ENCODE measurements around the gene PRKD3.

PRKD3 gene

DNA sequence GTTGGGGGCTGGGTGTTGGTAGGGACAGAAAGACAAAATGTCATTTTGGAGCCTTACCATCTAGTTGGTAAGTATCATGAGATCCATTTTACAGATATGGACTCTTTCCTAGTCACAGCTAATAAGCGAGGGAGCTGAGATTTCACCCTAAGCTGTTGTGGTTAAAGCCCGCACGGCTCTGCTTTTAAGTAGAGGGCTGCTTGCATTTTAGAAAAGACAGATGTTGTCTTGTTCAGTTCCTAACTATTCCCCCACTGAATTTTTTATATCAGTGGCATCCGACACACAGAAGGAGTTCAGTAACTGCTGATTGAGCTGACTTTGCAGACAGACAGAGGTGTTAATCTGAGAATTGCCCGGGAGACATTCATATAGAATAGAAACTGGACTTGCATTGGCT is 23.5 kb upstream of the PRKD3 start:
- H3K9me3 ChIP-seq (ENCODE audit: low read length) = no peaks in the 10 kb centered on the region
- H3K27me3 ChIP-seq (ENCODE audit: insufficient read depth, low read length) = no peaks in the 10 kb centered on the region; the same call in 1 of the 2 replicates
- H2AFZ ChIP-seq (ENCODE audit: low read length) = no peak overlapping the region
- H3K27ac ChIP-seq (ENCODE audit: low read depth, low read length, poor library complexity, severe bottlenecking) = peak overlapping the region; percentile 79
- TF ChIP-seq EZH2 (IDR thresholded peaks at IDR 0.05; ENCODE audit: borderline replicate concordance, low read length) = no peak
- TF ChIP-seq, protein P1, sequence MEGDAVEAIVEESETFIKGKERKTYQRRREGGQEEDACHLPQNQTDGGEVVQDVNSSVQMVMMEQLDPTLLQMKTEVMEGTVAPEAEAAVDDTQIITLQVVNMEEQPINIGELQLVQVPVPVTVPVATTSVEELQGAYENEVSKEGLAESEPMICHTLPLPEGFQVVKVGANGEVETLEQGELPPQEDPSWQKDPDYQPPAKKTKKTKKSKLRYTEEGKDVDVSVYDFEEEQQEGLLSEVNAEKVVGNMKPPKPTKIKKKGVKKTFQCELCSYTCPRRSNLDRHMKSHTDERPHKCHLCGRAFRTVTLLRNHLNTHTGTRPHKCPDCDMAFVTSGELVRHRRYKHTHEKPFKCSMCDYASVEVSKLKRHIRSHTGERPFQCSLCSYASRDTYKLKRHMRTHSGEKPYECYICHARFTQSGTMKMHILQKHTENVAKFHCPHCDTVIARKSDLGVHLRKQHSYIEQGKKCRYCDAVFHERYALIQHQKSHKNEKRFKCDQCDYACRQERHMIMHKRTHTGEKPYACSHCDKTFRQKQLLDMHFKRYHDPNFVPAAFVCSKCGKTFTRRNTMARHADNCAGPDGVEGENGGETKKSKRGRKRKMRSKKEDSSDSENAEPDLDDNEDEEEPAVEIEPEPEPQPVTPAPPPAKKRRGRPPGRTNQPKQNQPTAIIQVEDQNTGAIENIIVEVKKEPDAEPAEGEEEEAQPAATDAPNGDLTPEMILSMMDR (IDR thresholded peaks at IDR 0.05; ENCODE audit: low read length) = no peak
- H4K20me1 ChIP-seq (ENCODE audit: insufficient read depth, low read length) = no peaks in the 10 kb centered on the region
- H3K9ac ChIP-seq (ENCODE audit: low read length) = no peak overlapping the region; the same call in 1 of the 2 replicates
- H3K79me2 ChIP-seq (ENCODE audit: insufficient read depth, low read length) = no peaks in the 10 kb centered on the region
- H3K4me3 ChIP-seq (ENCODE audit: low read depth, low read length, poor library complexity, severe bottlenecking) = no peak overlapping the region
- no peaks in the 10 kb centered on the region for H3F3A ChIP-seq (ENCODE audit: insufficient read depth, low read length)
- H3K4me2 ChIP-seq (ENCODE audit: low read length) = peak overlapping the region; percentile 9; the same call in 1 of the 2 replicates
- H3K4me1 ChIP-seq (ENCODE audit: insufficient read depth, low read length, severe bottlenecking) = peaks cover 79% of the 10 kb centered on the region
- no peaks in the 10 kb centered on the region; the same call in 1 of the 2 replicates for H3K36me3 ChIP-seq (ENCODE audit: insufficient read depth, low read length)
- no peaks in the 10 kb centered on the region for H3K9me2 ChIP-seq (ENCODE audit: low read depth, low read length)

DNA sequence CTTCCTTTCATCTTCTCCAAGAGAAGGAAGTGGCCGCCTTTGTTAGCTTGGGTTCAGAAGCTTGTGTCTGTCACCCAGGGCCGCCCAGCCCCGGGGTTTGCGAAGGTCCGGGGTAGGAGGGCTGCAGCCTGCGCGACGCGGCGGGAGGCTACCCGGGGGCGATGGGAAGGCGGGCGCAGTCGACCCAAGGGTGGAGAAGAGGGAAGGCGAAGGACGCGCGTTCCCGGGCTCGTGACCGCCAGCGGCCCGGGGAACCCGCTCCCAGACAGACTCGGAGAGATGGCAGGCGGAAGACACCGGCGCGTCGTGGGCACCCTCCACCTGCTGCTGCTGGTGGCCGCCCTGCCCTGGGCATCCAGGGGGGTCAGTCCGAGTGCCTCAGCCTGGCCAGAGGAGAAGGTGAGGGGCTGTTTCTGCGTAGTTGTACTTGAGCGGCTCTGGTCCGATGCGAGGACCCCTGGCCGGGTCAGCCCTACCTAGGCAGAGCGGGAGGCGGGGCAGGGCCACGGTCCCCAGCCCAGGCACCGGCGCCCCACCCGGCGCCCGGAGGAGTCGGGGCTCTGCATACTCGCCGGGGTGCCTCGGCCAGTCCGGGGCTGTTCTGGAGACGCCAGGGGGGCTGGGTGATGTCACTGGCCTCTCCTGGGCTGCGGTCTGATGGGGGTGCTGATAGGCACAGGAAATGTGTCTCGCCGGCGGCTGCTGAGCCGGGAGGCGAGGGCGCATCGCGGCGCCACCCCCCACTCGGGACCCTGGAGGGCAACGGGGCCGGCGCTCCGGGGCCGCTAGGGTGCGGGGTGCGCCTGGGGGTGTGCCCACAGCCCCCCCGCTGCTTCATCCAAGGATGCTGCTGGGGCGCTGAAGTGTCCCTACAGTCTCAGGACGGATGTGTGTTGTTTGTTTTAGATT is 20.1 kb upstream of the PRKD3 start, which contains the start of gene QPCT:
TSS of gene QPCT (plus strand) at position 178 of the 909 bp plus-strand sequence. CDS start at position 280, 102 bp downstream.
- H3K27ac ChIP-seq (ENCODE audit: low read depth, low read length, poor library complexity, severe bottlenecking) = peak within 1 kb of the TSS; percentile 46
- H3K79me2 ChIP-seq (ENCODE audit: insufficient read depth, low read length) = no peaks in the 10 kb centered on the region
- TF ChIP-seq EZH2 (IDR thresholded peaks at IDR 0.05; ENCODE audit: borderline replicate concordance, low read length) = no peak
- TF ChIP-seq, protein P1 (IDR thresholded peaks at IDR 0.05; ENCODE audit: low read length) = no peak
- H3K4me2 ChIP-seq (ENCODE audit: low read length) = peak within 1 kb of the TSS; percentile 76
- H3K4me1 ChIP-seq (ENCODE audit: insufficient read depth, low read length, severe bottlenecking) = peaks cover 63% of the 10 kb centered on the region
- H3F3A ChIP-seq (ENCODE audit: insufficient read depth, low read length) = no peaks in the 10 kb centered on the region
- no peaks in the 10 kb centered on the region for H4K20me1 ChIP-seq (ENCODE audit: insufficient read depth, low read length)
- H3K9me3 ChIP-seq (ENCODE audit: low read length) = no peaks in the 10 kb centered on the region
- H3K4me3 ChIP-seq (ENCODE audit: low read depth, low read length, poor library complexity, severe bottlenecking) = peak within 1 kb of the TSS; percentile 62
- no peaks in the 10 kb centered on the region; the same call in 1 of the 2 replicates for H3K36me3 ChIP-seq (ENCODE audit: insufficient read depth, low read length)
- peak within 1 kb of the TSS; percentile 50; the same call in 1 of the 2 replicates for H3K9ac ChIP-seq (ENCODE audit: low read length)
- peaks cover 5% of the 10 kb centered on the region; the same call in 1 of the 2 replicates for H3K27me3 ChIP-seq (ENCODE audit: insufficient read depth, low read length)
- H2AFZ ChIP-seq (ENCODE audit: low read length) = no peak within 1 kb of the TSS
- no peaks in the 10 kb centered on the region for H3K9me2 ChIP-seq (ENCODE audit: low read depth, low read length)

DNA sequence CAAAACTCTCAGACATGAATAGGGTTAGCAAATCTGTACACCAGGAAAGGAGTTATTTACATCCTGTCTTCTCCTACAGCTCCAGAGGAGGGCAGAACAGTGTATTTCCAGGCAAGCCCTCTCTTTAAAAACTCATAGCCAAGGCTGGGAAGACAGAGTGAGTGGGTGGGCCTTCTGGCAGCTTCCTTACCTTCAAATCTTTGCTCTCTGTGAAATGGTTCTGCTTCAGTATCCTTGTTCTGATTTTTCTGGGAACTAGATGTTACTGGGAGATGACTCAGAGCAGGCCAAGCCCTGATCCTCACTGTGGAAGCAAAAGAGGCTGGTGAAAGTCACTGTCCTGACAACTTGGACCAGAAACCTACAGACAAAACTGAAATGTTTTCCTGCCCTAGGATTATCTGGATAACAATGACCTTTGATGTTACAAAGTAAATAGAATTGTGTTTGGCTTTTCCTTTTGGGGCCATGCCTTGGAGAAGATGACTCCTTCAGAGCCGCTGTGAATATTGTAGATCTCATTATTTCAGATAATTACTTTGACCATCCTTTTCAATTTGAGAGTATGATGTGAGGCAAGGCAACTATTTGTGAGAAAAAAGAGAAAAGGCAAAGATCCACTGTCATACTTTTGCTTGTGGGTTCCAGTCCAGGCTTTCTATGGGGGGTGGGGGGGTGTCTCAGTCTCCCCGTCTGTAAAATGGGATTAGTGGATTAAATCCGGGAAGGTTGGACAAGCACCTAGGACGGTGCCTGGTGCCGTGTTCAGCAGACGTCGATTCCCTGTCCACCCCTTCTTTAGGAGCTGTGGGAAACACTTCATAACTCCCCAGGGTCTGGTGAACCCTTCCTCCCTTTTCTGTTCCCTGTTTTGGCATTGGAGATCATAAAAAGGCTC is 19.2 kb upstream of the PRKD3 start:
- H3K36me3 ChIP-seq (ENCODE audit: insufficient read depth, low read length) = no peaks in the 10 kb centered on the region; the same call in 1 of the 2 replicates
- no peaks in the 10 kb centered on the region for H4K20me1 ChIP-seq (ENCODE audit: insufficient read depth, low read length)
- H3K4me2 ChIP-seq (ENCODE audit: low read length) = peak overlapping the region; percentile 76
- peaks cover 63% of the 10 kb centered on the region for H3K4me1 ChIP-seq (ENCODE audit: insufficient read depth, low read length, severe bottlenecking)
- H3K9me3 ChIP-seq (ENCODE audit: low read length) = no peaks in the 10 kb centered on the region
- H2AFZ ChIP-seq (ENCODE audit: low read length) = no peak overlapping the region
- no peaks in the 10 kb centered on the region for H3K79me2 ChIP-seq (ENCODE audit: insufficient read depth, low read length)
- peak overlapping the region; percentile 62 for H3K4me3 ChIP-seq (ENCODE audit: low read depth, low read length, poor library complexity, severe bottlenecking)
- peak overlapping the region; percentile 50; the same call in 1 of the 2 replicates for H3K9ac ChIP-seq (ENCODE audit: low read length)
- H3K27me3 ChIP-seq (ENCODE audit: insufficient read depth, low read length) = peaks cover 5% of the 10 kb centered on the region; the same call in 1 of the 2 replicates
- H3K27ac ChIP-seq (ENCODE audit: low read depth, low read length, poor library complexity, severe bottlenecking) = peak overlapping the region; percentile 46
- H3F3A ChIP-seq (ENCODE audit: insufficient read depth, low read length) = no peaks in the 10 kb centered on the region
- no peak for TF ChIP-seq EZH2 (IDR thresholded peaks at IDR 0.05; ENCODE audit: borderline replicate concordance, low read length)
- TF ChIP-seq, protein P1 (IDR thresholded peaks at IDR 0.05; ENCODE audit: low read length) = no peak
- H3K9me2 ChIP-seq (ENCODE audit: low read depth, low read length) = no peaks in the 10 kb centered on the region
